ENCODE results near the gene ATG4B.

Gene ATG4B

GRCh38 chr2:241618829-241619228, 18.7 kb upstream of the ATG4B start:
- TF ChIP-seq CTCF (conservative IDR thresholded peaks at IDR 0.05; ENCODE audit: low read depth, low read length): no peak
- Histone ChIP-seq H3K79me2 (ENCODE audit: insufficient read depth, low read depth) (peaks cover 6% of the 10 kb centered on the region; the same call in 1 of the 2 replicates), H3K9ac (no peak overlapping the region), H2AFZ (ENCODE audit: low read depth) (no peak overlapping the region), H3K4me3 (IDR thresholded peaks at IDR 0.05; ENCODE audit: insufficient read depth, low read depth, low read length) (no peak overlapping the region), H3K4me1 (ENCODE audit: low read depth, poor library complexity, severe bottlenecking) (no peaks in the 10 kb centered on the region), H3K4me2 (no peak overlapping the region), H3K27ac (no peak overlapping the region), H3K36me3 (ENCODE audit: insufficient read depth) (no peaks in the 10 kb centered on the region), H4K20me1 (ENCODE audit: insufficient read depth) (no peaks in the 10 kb centered on the region), H3K27me3 (ENCODE audit: insufficient read depth, low read depth) (no peaks in the 10 kb centered on the region)

GRCh38 chr2:241619597-241620418, 17.7 kb upstream of the ATG4B start:
- no peaks in the 10 kb centered on the region for H3K4me1 ChIP-seq (ENCODE audit: low read depth, poor library complexity, severe bottlenecking)
- H3K4me2 ChIP-seq: no peak overlapping the region
- H4K20me1 ChIP-seq (ENCODE audit: insufficient read depth): no peaks in the 10 kb centered on the region
- TF ChIP-seq CTCF (conservative IDR thresholded peaks at IDR 0.05; ENCODE audit: low read depth, low read length): no peak
- peaks cover 8% of the 10 kb centered on the region; the same call in 1 of the 2 replicates for H3K79me2 ChIP-seq (ENCODE audit: insufficient read depth, low read depth)
- H3K27ac ChIP-seq: no peak overlapping the region
- no peaks in the 10 kb centered on the region for H3K27me3 ChIP-seq (ENCODE audit: insufficient read depth, low read depth)
- H3K4me3 ChIP-seq (IDR thresholded peaks at IDR 0.05; ENCODE audit: insufficient read depth, low read depth, low read length): no peak overlapping the region
- H2AFZ ChIP-seq (ENCODE audit: low read depth): no peak overlapping the region
- no peaks in the 10 kb centered on the region for H3K36me3 ChIP-seq (ENCODE audit: insufficient read depth)
- H3K9ac ChIP-seq: no peak overlapping the region

- Histone ChIP-seq H3K4me3 (IDR thresholded peaks at IDR 0.05; ENCODE audit: insufficient read depth, low read depth, low read length) (no peak overlapping the region), H3K4me1 (ENCODE audit: low read depth, poor library complexity, severe bottlenecking) (no peaks in the 10 kb centered on the region), H3K9ac (no peak overlapping the region), H2AFZ (ENCODE audit: low read depth) (no peak overlapping the region), H3K79me2 (ENCODE audit: insufficient read depth, low read depth) (peaks cover 13% of the 10 kb centered on the region; the same call in 1 of the 2 replicates), H3K36me3 (ENCODE audit: insufficient read depth) (no peaks in the 10 kb centered on the region), H3K27me3 (ENCODE audit: insufficient read depth, low read depth) (no peaks in the 10 kb centered on the region), H3K27ac (no peak overlapping the region), H4K20me1 (ENCODE audit: insufficient read depth) (no peaks in the 10 kb centered on the region), H3K4me2 (no peak overlapping the region)
- TF ChIP-seq CTCF (conservative IDR thresholded peaks at IDR 0.05; ENCODE audit: low read depth, low read length): no peak
Measured at GRCh38 chr2:241620419-241620769, 17.1 kb upstream of the ATG4B start.

GRCh38 chr2:241627675-241628074, 9.8 kb upstream of the ATG4B start:
- Histone ChIP-seq H3K27me3 (ENCODE audit: insufficient read depth, low read depth) (no peaks in the 10 kb centered on the region), H4K20me1 (ENCODE audit: insufficient read depth) (no peaks in the 10 kb centered on the region), H3K36me3 (ENCODE audit: insufficient read depth) (no peaks in the 10 kb centered on the region), H3K4me2 (no peak overlapping the region), H3K4me1 (ENCODE audit: low read depth, poor library complexity, severe bottlenecking) (no peaks in the 10 kb centered on the region), H3K9ac (no peak overlapping the region), H2AFZ (ENCODE audit: low read depth) (no peak overlapping the region), H3K4me3 (IDR thresholded peaks at IDR 0.05; ENCODE audit: insufficient read depth, low read depth, low read length) (no peak overlapping the region), H3K79me2 (ENCODE audit: insufficient read depth, low read depth) (peaks cover 21% of the 10 kb centered on the region; the same call in 1 of the 2 replicates), H3K27ac (no peak overlapping the region)
- TF ChIP-seq CTCF (conservative IDR thresholded peaks at IDR 0.05; ENCODE audit: low read depth, low read length): no peak
